Measurements from ENCODE around the gene RNF26.
A peak's percentile ranks its signal among the peaks of the same experiment; 100 is the strongest.

The RNF26 gene

GRCh38 chr11:119329320-119329719, 5.0 kb upstream of the RNF26 start:
- DNase-seq: no peak
- intact Hi-C loops (cut with DNase I): no loop called here

- intact Hi-C loops (cut with DNase I): no loop called here
- no peak for DNase-seq
These were observed 4.1 kb upstream of the RNF26 start for GRCh38 chr11:119330237-119330636.

GRCh38 chr11:119332111-119332765, 2.1 kb upstream of the RNF26 start:
- intact Hi-C loops (cut with DNase I): no loop called here
- no peak for DNase-seq

GRCh38 chr11:119335091-119335654, 846 bp downstream of the RNF26 start:
- no peak for DNase-seq
- intact Hi-C loops (cut with DNase I): loop anchor here (5.0 kb wide), 1 partner anchor 37 kb away; no protein-coding TSS in a partner anchor

GRCh38 chr11:119335655-119336543, 1.6 kb downstream of the RNF26 start:
- intact Hi-C loops (cut with DNase I): loop anchor here (5.0 kb wide), 1 partner anchor 36 kb away; no protein-coding TSS in a partner anchor
- DNase-seq: peak in 10 of 42 donors; percentile 26 to 65 (median 49)

GRCh38 chr11:119336744-119337469, 2.6 kb downstream of the RNF26 start:
- no peak for DNase-seq
- intact Hi-C loops (cut with DNase I): loop anchor here (5.0 kb wide), 1 partner anchor 35 kb away; no protein-coding TSS in a partner anchor

GRCh38 chr11:119337581-119338317, 3.4 kb downstream of the RNF26 start:
- DNase-seq: no peak
- intact Hi-C loops (cut with DNase I): loop anchor here (5.0 kb wide), 1 partner anchor 35 kb away; no protein-coding TSS in a partner anchor

- peak; percentile 72 to 94 (median 86) for DNase-seq
- intact Hi-C loops (cut with DNase I): loop anchor here (5.0 kb wide), 1 partner anchor 34 kb away; no protein-coding TSS in a partner anchor
These were observed 4.1 kb downstream of the RNF26 start for GRCh38 chr11:119338318-119338890.

GRCh38 chr11:119338965-119339588, 4.8 kb downstream of the RNF26 start:
- intact Hi-C loops (cut with DNase I): loop anchor here (5.0 kb wide), 1 partner anchor 33 kb away; no protein-coding TSS in a partner anchor
- DNase-seq: peak in 2 of 42 donors; percentile 25 to 31

GRCh38 chr11:119339589-119340334, 5.4 kb downstream of the RNF26 start:
- DNase-seq: peak in 40 of 42 donors; percentile 62 to 93 (median 82)
- intact Hi-C loops (cut with DNase I): loop anchor here (5.0 kb wide), 1 partner anchor 33 kb away; no protein-coding TSS in a partner anchor

- intact Hi-C loops (cut with DNase I): no loop called here
- peak in 35 of 42 donors; percentile 58 to 88 (median 75) for DNase-seq
These were observed 6.3 kb downstream of the RNF26 start, which contains the start of gene C1QTNF5 for GRCh38 chr11:119340335-119341221. C1QTNF5 (minus strand) TSS chr11:119340883; CDS start chr11:119340397, 486 bp downstream.

- DNase-seq: peak in 6 of 42 donors; percentile 16 to 76 (median 28)
- intact Hi-C loops (cut with DNase I): no loop called here
These were observed 7.1 kb downstream of the RNF26 start for GRCh38 chr11:119341222-119342022.

- peak in 1 of 42 donors; percentile 46 for DNase-seq
- intact Hi-C loops (cut with DNase I): no loop called here
These were observed 7.6 kb downstream of the RNF26 start for GRCh38 chr11:119342023-119342300.

- no peak for DNase-seq
- intact Hi-C loops (cut with DNase I): no loop called here
These were observed 8.2 kb downstream of the RNF26 start for GRCh38 chr11:119342362-119343130.

Measured in head of caudate nucleus (tissue), 42 donors.